Mesothelial cell of epicardium (in vitro differentiated cells): Measurements from ENCODE around the gene FA2H. TPM values are rescaled to one million over a fixed set of nuclear protein-coding genes. Genes with fewer than 3 reads are reported as not detected.
"Not testable (repeated sequence)": the region's sequence is repeated elsewhere in the genome, so short reads cannot be mapped to it uniquely, and the experiment has no call there.

Source experiments
- DNase-seq, 2 experiments: peaks; one replicate each; pipeline ENCODE4 v3.0.0; 2021; ENCODE audit warnings: low spot score in 2 of 2; ENCODE audit not compliant: unreplicated experiment in 2 of 2
- H3K27ac Mint-ChIP-seq: 2 replicates; pipeline ENCODE4 v1.8.0; 2021; ENCODE audit warnings: mixed read lengths
- H3K27me3 Mint-ChIP-seq: 2 replicates; pipeline ENCODE4 v1.8.0; 2021; ENCODE audit warnings: low read depth, mixed read lengths
- H3K36me3 Mint-ChIP-seq: 2 replicates; pipeline ENCODE4 v1.8.0; 2021; ENCODE audit warnings: mixed read lengths
- H3K4me1 Mint-ChIP-seq: 2 replicates; pipeline ENCODE4 v1.8.0; 2021; ENCODE audit warnings: mixed read lengths
- H3K4me3 Mint-ChIP-seq: 2 replicates; pipeline ENCODE4 v1.8.0; 2021; ENCODE audit warnings: mild to moderate bottlenecking, moderate library complexity, mixed read lengths
- H3K9me3 Mint-ChIP-seq: 2 replicates; pipeline ENCODE4 v1.8.0; 2021; ENCODE audit warnings: mixed read lengths
- total RNA-seq: library from RNA; stranded (reverse); gene quantifications from 3 replicates; pipeline ENCODE4 v1.2.1, GENCODE V29; 2021
- TF ChIP-seq, protein P1 (sequence below): fragments of 200-600 bp; sonication (generic); IDR thresholded peaks from one replicate; pipeline ENCODE4 v1.5.0; 2021; ENCODE audit warnings: antibody characterized with exemption; ENCODE audit not compliant: unreplicated experiment

Gene FA2H
- total RNA-seq, 1 donor from 2014 or later: not detected

GRCh38 chr16:74724820-74725549 is 49.6 kb downstream of the FA2H start:
- no peak for DNase-seq
- Mint-ChIP-seq H3K36me3 (no peaks in the 10 kb centered on the region), H3K4me1 (peaks cover 4% of the 10 kb centered on the region), H3K27ac (no peak overlapping the region), H3K27me3 (peaks cover 9% of the 10 kb centered on the region), H3K4me3 (no peak overlapping the region), H3K9me3 (peaks cover 3% of the 10 kb centered on the region)
- TF ChIP-seq, protein P1, sequence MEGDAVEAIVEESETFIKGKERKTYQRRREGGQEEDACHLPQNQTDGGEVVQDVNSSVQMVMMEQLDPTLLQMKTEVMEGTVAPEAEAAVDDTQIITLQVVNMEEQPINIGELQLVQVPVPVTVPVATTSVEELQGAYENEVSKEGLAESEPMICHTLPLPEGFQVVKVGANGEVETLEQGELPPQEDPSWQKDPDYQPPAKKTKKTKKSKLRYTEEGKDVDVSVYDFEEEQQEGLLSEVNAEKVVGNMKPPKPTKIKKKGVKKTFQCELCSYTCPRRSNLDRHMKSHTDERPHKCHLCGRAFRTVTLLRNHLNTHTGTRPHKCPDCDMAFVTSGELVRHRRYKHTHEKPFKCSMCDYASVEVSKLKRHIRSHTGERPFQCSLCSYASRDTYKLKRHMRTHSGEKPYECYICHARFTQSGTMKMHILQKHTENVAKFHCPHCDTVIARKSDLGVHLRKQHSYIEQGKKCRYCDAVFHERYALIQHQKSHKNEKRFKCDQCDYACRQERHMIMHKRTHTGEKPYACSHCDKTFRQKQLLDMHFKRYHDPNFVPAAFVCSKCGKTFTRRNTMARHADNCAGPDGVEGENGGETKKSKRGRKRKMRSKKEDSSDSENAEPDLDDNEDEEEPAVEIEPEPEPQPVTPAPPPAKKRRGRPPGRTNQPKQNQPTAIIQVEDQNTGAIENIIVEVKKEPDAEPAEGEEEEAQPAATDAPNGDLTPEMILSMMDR: no peak

GRCh38 chr16:74723256-74723655 is 51.4 kb downstream of the FA2H start:
- DNase-seq: no peak
- no peaks in the 10 kb centered on the region for H3K36me3 Mint-ChIP-seq
- H3K9me3 Mint-ChIP-seq: peaks cover 3% of the 10 kb centered on the region
- TF ChIP-seq, protein P1: no peak
- H3K27me3 Mint-ChIP-seq: peaks cover 11% of the 10 kb centered on the region
- no peak overlapping the region for H3K4me3 Mint-ChIP-seq
- no peaks in the 10 kb centered on the region for H3K4me1 Mint-ChIP-seq
- no peak overlapping the region for H3K27ac Mint-ChIP-seq

- not testable (repeated sequence) for H3K4me1 Mint-ChIP-seq, H3K9me3 Mint-ChIP-seq, H3K36me3 Mint-ChIP-seq, DNase-seq, H3K27ac Mint-ChIP-seq, H3K4me3 Mint-ChIP-seq
- peaks cover 11% of the 10 kb centered on the region for H3K27me3 Mint-ChIP-seq
These were observed 52.5 kb downstream of the FA2H start for GRCh38 chr16:74722156-74722555.

GRCh38 chr16:74721716-74722115 is 52.9 kb downstream of the FA2H start:
- Mint-ChIP-seq H3K27ac (no peak overlapping the region), H3K4me3 (no peak overlapping the region), H3K36me3 (no peaks in the 10 kb centered on the region), H3K27me3 (peaks cover 11% of the 10 kb centered on the region), H3K9me3 (peaks cover 3% of the 10 kb centered on the region), H3K4me1 (no peaks in the 10 kb centered on the region)
- no peak for DNase-seq
- TF ChIP-seq, protein P1: no peak

GRCh38 chr16:74720579-74720978 is 54.0 kb downstream of the FA2H start:
- H3K36me3 Mint-ChIP-seq: no peaks in the 10 kb centered on the region
- no peak overlapping the region for H3K27ac Mint-ChIP-seq
- no peak for DNase-seq
- no peaks in the 10 kb centered on the region for H3K9me3 Mint-ChIP-seq
- H3K27me3 Mint-ChIP-seq: peaks cover 11% of the 10 kb centered on the region
- no peak overlapping the region for H3K4me3 Mint-ChIP-seq
- H3K4me1 Mint-ChIP-seq: no peaks in the 10 kb centered on the region
- TF ChIP-seq, protein P1: no peak

DNA sequence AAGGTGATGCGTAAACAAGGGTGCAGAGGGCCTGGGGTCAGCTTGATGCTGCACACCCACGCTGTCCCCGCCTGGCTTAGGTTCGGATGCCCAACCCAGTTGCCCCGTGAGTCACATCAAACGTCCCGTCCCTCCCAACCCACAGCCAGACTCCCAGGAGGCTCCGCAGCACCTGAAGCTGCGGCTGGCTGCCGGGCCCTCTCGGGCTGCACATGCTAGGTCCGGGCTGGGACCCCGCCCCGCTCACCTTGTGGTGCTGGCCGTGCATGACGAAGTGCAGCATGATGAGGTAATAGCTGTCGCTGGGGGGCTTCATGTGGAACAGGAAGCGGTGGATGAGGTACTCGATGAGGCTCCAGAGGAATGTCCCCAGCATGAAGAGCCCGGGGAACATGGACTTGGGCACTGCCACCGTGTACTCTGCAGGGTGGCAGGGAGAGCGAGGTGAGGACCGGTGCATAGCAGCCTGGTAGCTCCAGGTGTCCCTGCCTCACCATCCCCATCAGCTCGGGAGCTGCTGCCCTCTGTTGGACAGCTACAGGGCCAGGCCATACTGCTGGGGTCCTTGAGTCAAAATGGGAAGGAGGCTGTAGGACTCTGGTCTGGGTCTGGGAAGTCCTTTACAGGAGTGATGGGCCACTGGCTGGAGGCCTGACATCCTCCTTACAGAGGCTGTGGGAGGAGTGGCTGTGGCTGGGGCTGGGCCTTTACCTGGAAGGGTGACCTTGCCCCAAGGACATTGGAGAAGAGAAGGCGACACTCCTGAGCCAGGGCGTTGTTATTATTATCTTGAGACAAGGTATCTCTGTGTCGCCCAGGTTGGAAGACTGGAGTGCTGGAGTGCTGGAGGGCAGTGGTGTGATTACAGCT is 55.6 kb downstream of the FA2H start:
- Mint-ChIP-seq H3K27ac (no peak overlapping the region), H3K9me3 (no peaks in the 10 kb centered on the region), H3K4me1 (no peaks in the 10 kb centered on the region), H3K27me3 (peaks cover 11% of the 10 kb centered on the region), H3K36me3 (no peaks in the 10 kb centered on the region), H3K4me3 (no peak overlapping the region)
- no peak for DNase-seq
- TF ChIP-seq, protein P1: no peak
